ENCODE data around the gene NME5.
"Not testable (repeated sequence)": the region's sequence is repeated elsewhere in the genome, so short reads cannot be mapped to it uniquely, and the experiment has no call there.

NME5 gene

DNA sequence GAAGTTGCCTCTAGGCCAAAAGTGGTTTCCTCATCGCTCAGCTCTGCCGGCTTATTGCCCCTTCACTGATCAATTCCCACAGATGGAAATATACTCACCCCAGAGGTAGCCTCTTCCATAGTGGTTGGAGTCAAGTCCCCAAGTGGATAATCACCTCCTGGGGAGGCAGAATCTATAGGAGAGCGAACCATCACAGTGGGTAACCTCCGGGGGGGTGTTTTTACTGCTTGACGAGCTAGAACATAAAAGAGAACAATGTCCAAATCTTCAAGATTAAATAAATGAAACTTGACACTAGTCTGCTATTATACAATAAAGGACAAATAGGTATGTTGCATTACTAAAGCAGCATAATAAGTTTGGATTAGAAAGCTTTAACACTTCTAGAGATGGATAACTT, 29.9 kb upstream of the NME5 start:
- Histone ChIP-seq H3K27ac (no peak overlapping the region), H3K4me3 (ENCODE audit: low read depth, low read length) (no peak overlapping the region), H3K27me3 (ENCODE audit: insufficient read depth, low read depth, severe bottlenecking) (no peaks in the 10 kb centered on the region), H3K36me3 (peaks cover 95% of the 10 kb centered on the region), H3K9me3 (ENCODE audit: severe bottlenecking) (no peaks in the 10 kb centered on the region)
- DNase-seq = no peak
- TF ChIP-seq CTCF (IDR thresholded peaks at IDR 0.05; ENCODE audit: low read depth, low read length) = no peak

- no peak for DNase-seq
- Histone ChIP-seq H3K27ac (no peak overlapping the region), H3K27me3 (ENCODE audit: insufficient read depth, low read depth, severe bottlenecking) (no peaks in the 10 kb centered on the region), H3K36me3 (peaks cover 98% of the 10 kb centered on the region), H3K9me3 (ENCODE audit: severe bottlenecking) (no peaks in the 10 kb centered on the region), H3K4me3 (ENCODE audit: low read depth, low read length) (no peak overlapping the region)
- no peak for TF ChIP-seq CTCF (IDR thresholded peaks at IDR 0.05; ENCODE audit: low read depth, low read length)
Measured at GRCh38 chr5:138163721-138164120, 24.5 kb upstream of the NME5 start.

DNA sequence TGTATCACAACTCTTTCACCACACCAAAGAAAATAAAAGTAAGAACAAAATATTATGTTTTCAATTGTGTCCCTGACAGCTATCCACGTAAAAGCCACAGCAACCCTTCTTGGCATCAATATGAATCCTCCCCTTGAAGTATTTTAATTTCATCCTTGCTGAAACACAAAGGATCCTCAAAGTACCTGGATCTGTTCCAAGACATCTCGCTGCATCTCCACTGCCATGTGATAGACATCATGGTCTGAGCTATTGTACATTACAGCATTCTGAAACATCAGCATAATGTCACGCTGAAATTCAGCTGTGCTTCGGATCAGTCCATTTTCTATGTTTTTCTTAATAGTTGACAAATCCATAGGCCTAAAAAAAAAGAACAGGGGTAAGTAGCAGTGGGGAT, 21.5 kb upstream of the NME5 start:
- no peak for DNase-seq
- Histone ChIP-seq H3K9me3 (ENCODE audit: severe bottlenecking) (no peaks in the 10 kb centered on the region), H3K27me3 (ENCODE audit: insufficient read depth, low read depth, severe bottlenecking) (no peaks in the 10 kb centered on the region), H3K27ac (no peak overlapping the region), H3K36me3 (peaks cover 97% of the 10 kb centered on the region), H3K4me3 (ENCODE audit: low read depth, low read length) (no peak overlapping the region)
- no peak for TF ChIP-seq CTCF (IDR thresholded peaks at IDR 0.05; ENCODE audit: low read depth, low read length)

- TF ChIP-seq CTCF (IDR thresholded peaks at IDR 0.05; ENCODE audit: low read depth, low read length) = no peak
- H3K4me3 ChIP-seq (ENCODE audit: low read depth, low read length) = no peak overlapping the region
- H3K27ac ChIP-seq = no peak overlapping the region
- no peaks in the 10 kb centered on the region for H3K27me3 ChIP-seq (ENCODE audit: insufficient read depth, low read depth, severe bottlenecking)
- H3K36me3 ChIP-seq = peaks cover 87% of the 10 kb centered on the region
- H3K9me3 ChIP-seq (ENCODE audit: severe bottlenecking) = no peaks in the 10 kb centered on the region
- DNase-seq = no peak
Measured at GRCh38 chr5:138159666-138160065, 20.4 kb upstream of the NME5 start.

GRCh38 chr5:138157626-138158025, 18.4 kb upstream of the NME5 start:
- DNase-seq = no peak
- Histone ChIP-seq H3K4me3 (ENCODE audit: low read depth, low read length) (no peak overlapping the region), H3K27ac (no peak overlapping the region), H3K27me3 (ENCODE audit: insufficient read depth, low read depth, severe bottlenecking) (no peaks in the 10 kb centered on the region), H3K36me3 (peaks cover 66% of the 10 kb centered on the region), H3K9me3 (ENCODE audit: severe bottlenecking) (no peaks in the 10 kb centered on the region)
- no peak for TF ChIP-seq CTCF (IDR thresholded peaks at IDR 0.05; ENCODE audit: low read depth, low read length)

- not testable (repeated sequence) for H3K4me3 ChIP-seq (ENCODE audit: low read depth, low read length); H3K9me3 ChIP-seq (ENCODE audit: severe bottlenecking); DNase-seq; H3K27me3 ChIP-seq (ENCODE audit: insufficient read depth, low read depth, severe bottlenecking); H3K27ac ChIP-seq
- peaks cover 50% of the 10 kb centered on the region for H3K36me3 ChIP-seq
Measured at GRCh38 chr5:138155977-138156376, 16.7 kb upstream of the NME5 start.
